Prostate gland (tissue), 2 donors: ENCODE measurements around the gene FGF12. TPM values are rescaled to one million over a fixed set of nuclear protein-coding genes. Genes with fewer than 3 reads are reported as not detected.

ENCODE experiments used
- DNase-seq: peaks from one replicate; pipeline ENCODE4 v3.0.0-alpha.2; 2019; ENCODE audit warnings: low spot score
- H3K27ac ChIP-seq, 2 donors: fragments of 200-600 bp; sonication (generic); 2 replicates each; pipeline ENCODE4 v1.5.1; 2017 to 2019
- H3K27me3 ChIP-seq: fragments of 200-600 bp; sonication (generic); replicated peaks from 2 replicates; pipeline ENCODE4 v1.5.1; 2019; ENCODE audit not compliant: insufficient read depth
- H3K36me3 ChIP-seq, 2 donors: fragments of 200-600 bp; sonication (generic); 1 replicate in 1 of 2; 2 replicates in 1 of 2; pipeline versions ENCODE4 v1.5.1 to v1.8.1; 2017 to 2019
- H3K4me1 ChIP-seq: fragments of 200-600 bp; sonication (generic); replicated peaks from 2 replicates; pipeline ENCODE4 v1.5.1; 2019
- H3K4me3 ChIP-seq, 2 donors: fragments of 200-600 bp; sonication (generic); 2 replicates each; pipeline ENCODE4 v1.5.1; 2017 to 2019
- H3K9me3 ChIP-seq: fragments of 200-600 bp; sonication (generic); 2 replicates; pipeline ENCODE4 v1.5.1; 2017
- CTCF ChIP-seq, 4 experiments: fragments of 200-600 bp in 2 of 4; fragments of 450-650 bp in 2 of 4; sonication (generic) in 2 of 4; IDR thresholded peaks; 1 replicate in 3 of 4; 2 replicates in 1 of 4; pipeline ENCODE4 v1.5.1; 2016 to 2019; ENCODE audit warnings: antibody characterized with exemption in 4 of 4, mild to moderate bottlenecking in 2 of 4, moderate library complexity in 2 of 4
- POLR2A ChIP-seq: fragments of 450-650 bp; IDR thresholded peaks from one replicate; pipeline ENCODE4 v1.6.1; 2016; ENCODE audit warnings: antibody characterized with exemption, mild to moderate bottlenecking
- POLR2AphosphoS5 ChIP-seq: sonication (generic); formaldehyde crosslinking; IDR thresholded peaks from one replicate; pipeline ENCODE4 v1.6.1; 2017; ENCODE audit warnings: antibody characterized with exemption
- WGBS: methylation state at CpG from one replicate; pipeline ENCODE4 v1.1.5; 2018; 5-methylcytosine and 5-hydroxymethylcytosine counted together
- intact Hi-C: fragments of 100-400 bp; cut with DNase I; formaldehyde crosslinking; loops from one replicate; pipeline ENCODE4 v1.14.2; 2022
- total RNA-seq, 2 donors: library from RNA; depleted of rRNA; stranded (reverse); fragments of >200 nt; gene quantifications; one replicate each; pipeline ENCODE4 v1.1.0, GENCODE V29; 2016

FGF12 gene
- total RNA-seq, 2 donors from 2014 or later: 2.4 to 5.7 TPM

- H3K27ac ChIP-seq: no peak overlapping the region
- 17% methylated on average over 2 of the region's 2 CpGs for WGBS
- DNase-seq: peak; percentile 32
- no peaks in the 10 kb centered on the region for H3K4me1 ChIP-seq
- no peak overlapping the region for H3K4me3 ChIP-seq
- H3K36me3 ChIP-seq: no peaks in the 10 kb centered on the region
- no peaks in the 10 kb centered on the region for H3K9me3 ChIP-seq
- TF ChIP-seq CTCF (IDR thresholded peaks at IDR 0.05) (no peak), POLR2A (no peak), POLR2AphosphoS5 (no peak)
- H3K27me3 ChIP-seq: no peaks in the 10 kb centered on the region
- intact Hi-C loops: no loop called here
Observed at GRCh38 chr3:192371870-192372400, 355.4 kb downstream of the FGF12 start.

- H3K4me3 ChIP-seq: no peak overlapping the region
- H3K27ac ChIP-seq: no peak overlapping the region
- intact Hi-C loops: no loop called here
- 77% methylated on average over 5 of the region's 5 CpGs for WGBS
- H3K4me1 ChIP-seq: no peaks in the 10 kb centered on the region
- DNase-seq: no peak
- H3K27me3 ChIP-seq: no peaks in the 10 kb centered on the region
- H3K9me3 ChIP-seq: no peaks in the 10 kb centered on the region
- TF ChIP-seq POLR2AphosphoS5 (no peak), POLR2A (no peak), CTCF (IDR thresholded peaks at IDR 0.05) (no peak)
- no peaks in the 10 kb centered on the region for H3K36me3 ChIP-seq
Observed at GRCh38 chr3:192367616-192368015, 359.7 kb downstream of the FGF12 start.

- no peaks in the 10 kb centered on the region for H3K27me3 ChIP-seq
- no peaks in the 10 kb centered on the region for H3K4me1 ChIP-seq
- H3K4me3 ChIP-seq: no peak overlapping the region
- intact Hi-C loops: no loop called here
- no peak for DNase-seq
- TF ChIP-seq CTCF (IDR thresholded peaks at IDR 0.05) (no peak), POLR2AphosphoS5 (no peak), POLR2A (no peak)
- H3K36me3 ChIP-seq: no peaks in the 10 kb centered on the region
- no peaks in the 10 kb centered on the region for H3K9me3 ChIP-seq
- H3K27ac ChIP-seq: no peak overlapping the region
- WGBS: 64% methylated on average over 6 of the region's 6 CpGs
Observed at GRCh38 chr3:192366916-192367315, 360.4 kb downstream of the FGF12 start.

GRCh38 chr3:192365571-192365970 lies 361.8 kb downstream of the FGF12 start:
- TF ChIP-seq POLR2AphosphoS5 (no peak), POLR2A (no peak), CTCF (IDR thresholded peaks at IDR 0.05) (no peak)
- intact Hi-C loops: no loop called here
- Histone ChIP-seq H3K27me3 (no peaks in the 10 kb centered on the region), H3K9me3 (no peaks in the 10 kb centered on the region), H3K27ac (no peak overlapping the region), H3K36me3 (no peaks in the 10 kb centered on the region), H3K4me1 (no peaks in the 10 kb centered on the region), H3K4me3 (no peak overlapping the region)
- no peak for DNase-seq
- 83% methylated on average over 7 of the region's 7 CpGs for WGBS

GRCh38 chr3:192364316-192364715 lies 363.0 kb downstream of the FGF12 start:
- H3K4me3 ChIP-seq: no peak overlapping the region
- DNase-seq: no peak
- no peaks in the 10 kb centered on the region for H3K4me1 ChIP-seq
- TF ChIP-seq POLR2A (no peak), POLR2AphosphoS5 (no peak), CTCF (IDR thresholded peaks at IDR 0.05) (no peak)
- H3K36me3 ChIP-seq: no peaks in the 10 kb centered on the region
- H3K9me3 ChIP-seq: no peaks in the 10 kb centered on the region
- intact Hi-C loops: no loop called here
- 63% methylated on average over 1 of the region's 1 CpG for WGBS
- H3K27ac ChIP-seq: no peak overlapping the region
- no peaks in the 10 kb centered on the region for H3K27me3 ChIP-seq
